SKM-1 (cell line): ENCODE data around the gene TNS1.

ENCODE experiments used
- DNase-seq: peaks from one replicate; lab custom pipeline; 2025; ENCODE audit not compliant: unreplicated experiment; lab: John Stamatoyannopoulos, UW

The TNS1 gene

DNA sequence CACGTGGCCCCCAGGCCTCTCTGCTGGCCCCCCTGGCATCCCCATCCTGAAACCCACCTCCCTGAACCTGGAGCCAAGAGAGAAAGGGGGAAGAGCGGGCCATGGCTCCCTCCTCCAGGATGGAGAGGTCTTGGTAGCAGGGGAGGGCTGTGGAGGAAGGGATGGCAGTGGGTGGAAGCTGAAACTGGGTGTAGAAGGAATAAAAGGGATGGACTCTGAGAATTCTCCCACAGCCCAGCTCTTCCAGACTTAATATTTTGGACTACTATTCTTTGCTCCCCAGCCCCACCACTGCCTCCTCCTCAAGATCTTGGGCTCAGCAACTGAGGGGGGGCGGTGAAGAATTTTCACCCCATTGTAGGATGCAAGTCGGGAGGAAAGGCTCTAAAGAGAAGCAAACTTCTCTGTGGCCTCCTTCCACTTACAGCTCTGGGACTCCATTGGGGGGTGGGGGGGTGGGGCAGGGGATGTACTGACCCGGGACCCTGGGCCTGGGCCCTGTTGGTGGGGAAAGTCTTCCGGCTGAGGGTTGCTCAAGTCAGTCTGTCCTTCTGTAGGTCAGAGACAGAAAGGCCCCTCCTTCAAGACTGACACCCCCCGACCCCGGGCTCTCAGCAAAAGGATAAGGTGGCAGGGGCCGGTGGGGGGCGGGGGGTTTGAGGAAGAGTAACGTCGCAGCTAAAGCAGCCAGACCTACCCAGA, 501 bp downstream of the TNS1 start:
- no peak for DNase-seq

GRCh38 chr2:218001629-218002028, 1.2 kb downstream of the TNS1 start:
- no peak for DNase-seq

GRCh38 chr2:218000136-218000535, 2.7 kb downstream of the TNS1 start:
- DNase-seq = no peak

- no peak for DNase-seq
Measured at GRCh38 chr2:217999595-217999959, 3.2 kb downstream of the TNS1 start.

DNA sequence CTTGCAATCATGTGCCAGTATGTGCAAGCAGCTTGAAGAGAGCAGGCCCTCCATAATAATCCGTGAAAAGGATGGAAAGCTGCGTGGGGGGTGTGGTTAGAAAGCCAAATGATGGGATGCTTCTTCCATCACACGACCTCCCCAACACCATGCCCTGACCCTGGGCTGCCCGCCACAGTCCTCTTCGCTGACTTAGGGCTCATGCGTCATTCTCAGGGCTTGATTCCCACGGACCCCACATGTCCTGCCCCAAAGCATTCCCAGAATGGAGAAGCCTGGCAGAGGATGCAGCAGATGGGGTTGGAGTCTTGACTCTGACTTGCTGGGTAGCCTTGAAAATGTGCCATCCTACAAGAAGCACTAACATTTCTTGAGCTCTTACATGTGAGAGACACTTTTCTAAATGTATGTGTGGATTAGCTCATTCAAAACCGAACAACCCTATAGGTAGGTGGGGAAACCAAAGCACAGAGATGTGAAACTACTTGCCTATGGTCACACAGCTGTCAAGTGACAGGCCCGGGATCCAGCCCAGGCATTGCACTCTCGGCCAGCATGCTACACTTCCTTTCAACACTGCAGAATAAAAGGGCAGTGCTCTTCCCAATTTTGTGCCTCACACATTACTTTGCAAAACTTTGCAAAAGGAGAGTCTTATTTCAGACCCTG, 3.7 kb downstream of the TNS1 start:
- no peak for DNase-seq

DNA sequence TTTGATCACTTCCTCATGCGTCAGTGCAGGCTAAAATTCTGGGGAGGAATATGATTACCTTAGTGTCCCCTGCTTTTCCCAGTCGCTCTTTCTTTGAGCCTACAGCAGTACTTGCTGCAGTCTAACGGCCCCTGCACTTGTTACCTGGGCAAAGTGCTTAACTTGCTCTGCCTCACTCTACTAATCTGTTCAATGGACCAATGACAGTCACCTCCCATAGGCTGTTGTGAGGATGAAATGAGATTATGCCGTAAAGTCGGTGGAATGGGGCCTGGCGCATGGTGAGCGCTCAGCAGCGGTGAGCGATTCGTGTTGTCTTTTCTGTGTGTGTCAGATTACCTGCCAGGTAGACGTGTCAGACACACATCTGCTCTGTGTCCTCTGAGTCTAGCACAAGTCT, 5.3 kb downstream of the TNS1 start:
- no peak for DNase-seq

DNA sequence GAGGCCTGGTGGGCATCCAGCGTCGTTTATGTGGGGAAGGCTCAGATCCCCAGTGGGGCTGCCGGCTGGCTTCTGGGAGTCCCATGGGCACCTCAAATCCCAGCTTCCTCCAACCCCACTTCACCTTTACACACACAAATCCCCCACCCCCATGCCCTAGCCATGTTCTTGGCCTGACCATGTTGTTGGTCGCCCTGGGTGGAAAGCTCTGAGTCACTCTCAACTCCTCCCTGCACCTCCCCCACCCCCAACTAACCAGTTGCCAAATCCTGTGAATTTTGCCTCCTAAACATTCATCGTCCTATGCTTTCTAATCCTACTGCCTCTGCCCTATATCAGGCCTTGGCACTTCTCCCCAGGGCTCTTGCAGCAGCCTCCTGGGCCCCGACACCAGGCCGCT, 6.4 kb downstream of the TNS1 start:
- no peak for DNase-seq

- no peak for DNase-seq
Measured at GRCh38 chr2:217995731-217996231, 7.0 kb downstream of the TNS1 start.

DNA sequence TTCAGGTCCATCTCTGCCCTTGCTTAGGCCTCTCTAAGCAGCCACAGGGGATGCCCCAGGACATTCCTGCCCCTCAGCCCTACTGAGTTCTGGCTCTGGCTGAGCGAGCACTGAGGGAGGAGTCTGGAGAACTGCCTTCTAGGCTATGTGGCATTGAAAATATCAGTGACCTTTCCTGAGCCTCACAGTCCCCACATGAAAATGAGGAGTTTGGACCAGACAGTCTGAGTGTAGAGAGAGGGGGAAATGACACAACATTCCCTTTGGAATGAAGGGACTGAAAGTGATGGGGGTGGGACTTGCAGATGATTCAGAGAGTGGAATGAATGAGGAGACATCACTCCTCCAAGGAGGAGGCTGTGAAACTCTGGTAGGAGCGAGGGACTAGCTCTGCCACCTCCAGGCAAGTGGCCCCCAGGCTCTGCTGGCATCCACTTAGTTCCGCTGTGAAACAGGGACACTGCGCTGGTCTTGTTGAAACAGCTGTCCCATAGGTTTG, 8.0 kb downstream of the TNS1 start:
- DNase-seq = no peak

GRCh38 chr2:217993817-217994463, 8.9 kb downstream of the TNS1 start:
- no peak for DNase-seq

- no peak for DNase-seq
Measured at GRCh38 chr2:217993138-217993537, 9.7 kb downstream of the TNS1 start.

DNA sequence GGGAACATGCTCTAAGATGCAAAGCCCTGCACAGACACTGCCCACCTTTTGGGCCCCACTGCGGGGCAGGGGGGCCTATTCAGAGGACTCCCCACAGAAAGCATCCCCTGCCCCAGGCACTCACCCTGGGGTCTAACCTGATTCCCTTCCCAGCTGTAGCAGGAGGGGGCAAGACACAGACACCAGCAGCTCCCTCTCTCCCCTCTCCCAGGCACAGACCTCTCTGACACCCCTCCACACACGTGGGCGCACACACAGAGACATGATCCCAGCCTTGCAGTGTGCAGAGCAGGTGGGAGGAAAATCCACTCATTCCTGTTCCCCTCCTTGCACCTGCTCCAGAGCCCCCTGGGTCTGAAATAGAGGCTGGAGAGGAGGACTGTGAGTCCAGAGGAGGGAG, 10.7 kb downstream of the TNS1 start:
- no peak for DNase-seq

DNA sequence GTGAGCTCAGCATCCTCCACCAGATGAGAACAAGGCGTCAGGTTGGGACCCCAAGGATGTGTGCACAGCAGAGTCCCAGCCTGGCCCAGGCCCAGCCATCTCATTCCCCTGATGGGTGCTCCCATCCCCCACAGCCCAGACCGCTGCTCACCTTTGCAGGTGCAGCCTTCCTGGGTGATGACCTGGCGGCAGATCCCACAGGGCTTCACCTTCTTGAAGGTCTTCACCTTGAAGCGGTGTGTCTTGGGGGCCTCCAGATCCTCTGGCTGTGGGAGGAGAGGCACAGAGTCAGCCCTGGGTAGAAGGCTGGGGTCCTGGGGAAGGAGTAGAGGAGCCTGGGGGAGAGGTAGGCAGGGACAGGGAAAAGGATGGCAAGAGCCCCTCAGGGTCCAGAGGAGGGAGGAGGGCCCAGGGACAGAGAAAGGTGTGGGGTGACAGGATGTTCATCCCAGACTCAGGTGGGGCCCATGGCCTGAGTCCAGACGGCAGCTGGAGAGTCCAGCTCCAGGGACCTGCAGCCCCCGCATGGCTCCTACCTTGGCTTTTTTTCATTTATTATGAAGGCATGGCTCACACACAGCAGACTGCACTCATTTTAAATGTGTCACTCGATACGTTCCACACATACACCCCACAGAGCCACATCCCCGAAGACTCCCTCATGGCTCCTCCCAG, 11.9 kb downstream of the TNS1 start:
- no peak for DNase-seq

GRCh38 chr2:217990389-217990788, 12.4 kb downstream of the TNS1 start:
- DNase-seq = no peak

GRCh38 chr2:217989221-217989948, 13.4 kb downstream of the TNS1 start:
- DNase-seq = no peak

DNA sequence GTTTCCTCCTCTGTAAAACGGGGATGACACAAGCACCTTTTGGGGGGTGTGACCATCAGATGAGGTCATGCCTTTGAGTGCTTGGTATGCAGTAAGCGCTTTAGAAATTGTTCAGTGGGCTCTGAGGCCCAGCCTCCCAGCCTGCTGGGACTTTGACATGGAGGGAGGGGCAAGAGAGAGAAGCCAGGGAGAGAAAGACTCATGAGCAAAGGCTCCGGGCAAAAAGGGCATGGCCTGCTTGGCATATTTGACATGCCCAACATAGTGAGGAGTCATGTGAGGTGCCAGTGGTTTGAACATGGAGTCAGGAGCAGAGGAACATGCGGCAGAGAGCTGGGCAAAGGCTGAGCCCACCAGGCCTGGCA, 14.0 kb downstream of the TNS1 start:
- no peak for DNase-seq

GRCh38 chr2:217988014-217988839, 14.6 kb downstream of the TNS1 start:
- DNase-seq = peak; percentile 49

- DNase-seq = no peak
Measured at GRCh38 chr2:217987391-217987790, 15.4 kb downstream of the TNS1 start.

DNA sequence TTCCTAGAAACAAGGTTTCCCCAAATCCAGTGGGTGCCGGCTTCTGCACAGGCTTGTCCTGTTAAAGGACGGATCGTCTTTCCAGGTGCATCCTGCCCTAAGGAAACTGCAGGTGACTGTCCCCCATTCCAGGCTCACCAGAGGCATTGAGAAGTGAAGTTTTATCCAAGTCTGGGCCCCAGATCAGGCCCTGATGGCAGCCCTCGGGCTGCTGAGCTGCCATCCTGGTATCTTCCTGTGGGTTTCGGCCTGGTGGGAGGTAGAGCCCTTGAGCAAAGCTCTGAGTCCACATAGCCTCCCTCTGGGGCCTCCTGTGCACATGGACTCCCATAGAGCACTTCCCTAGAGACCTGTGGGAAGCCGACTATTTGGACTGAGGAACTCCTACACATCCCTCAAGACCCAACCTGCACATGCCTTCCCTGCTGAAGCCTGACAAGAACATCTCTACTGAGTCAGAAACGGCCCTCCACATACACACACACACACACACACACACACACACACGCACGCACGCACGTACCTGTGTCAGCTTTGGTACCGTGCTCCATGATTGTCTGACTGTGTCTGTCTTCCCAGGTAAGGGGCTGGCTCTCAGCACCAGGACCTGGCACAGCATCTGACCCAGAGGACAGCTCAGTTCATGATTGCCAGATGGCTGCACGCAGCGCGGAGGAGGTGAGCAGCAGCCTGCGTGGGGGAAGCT, 16.4 kb downstream of the TNS1 start:
- no peak for DNase-seq
